NT2/D1 (cell line): Measurements from ENCODE around the gene PCMTD2.

ENCODE experiments used
- YY1 ChIP-seq: IDR thresholded peaks from 2 replicates; pipeline ENCODE4 v1.6.1; 2011; ENCODE audit not compliant: insufficient read length, insufficient read depth
- ZNF274 ChIP-seq: IDR thresholded peaks from 2 replicates; pipeline ENCODE4 v1.6.1; 2011; ENCODE audit warnings: mild to moderate bottlenecking, low read depth, low read length

DNA sequence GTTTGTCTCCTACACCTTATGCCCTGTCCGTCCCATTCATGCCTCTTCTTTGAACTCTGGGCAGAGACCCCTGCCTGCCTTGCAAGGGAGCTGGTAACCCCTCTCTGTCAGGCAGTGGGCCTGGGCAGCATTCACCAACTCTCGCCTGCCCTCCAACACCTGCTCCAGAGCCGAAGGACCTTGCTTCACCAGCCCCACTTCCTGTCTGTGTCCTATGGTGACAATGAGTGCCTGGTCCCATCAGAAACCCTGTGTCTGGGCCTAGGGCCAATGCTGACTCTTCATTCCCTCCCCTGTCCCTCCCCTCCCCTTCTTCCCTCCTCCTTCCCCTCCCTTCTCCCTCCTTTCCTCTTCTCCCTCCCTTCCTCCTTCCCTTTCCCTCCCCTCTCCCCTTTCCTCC is 22.8 kb upstream of the PCMTD2 start:
- TF ChIP-seq ZNF274 (no peak), YY1 (no peak)
